HEK293T (cell line): ENCODE measurements around the gene CNTRL.

Source experiments
- ARNT ChIP-seq: fragments of 450-650 bp; IDR thresholded peaks from 2 replicates; pipeline ENCODE4 v1.6.1; 2017; ENCODE audit warnings: mild to moderate bottlenecking
- BHLHE40 ChIP-seq: fragments of 450-650 bp; IDR thresholded peaks from 2 replicates; pipeline ENCODE4 v1.6.1; 2016; ENCODE audit warnings: mild to moderate bottlenecking, moderate library complexity, borderline replicate concordance
- CTBP1 ChIP-seq: fragments of 450-650 bp; IDR thresholded peaks from 2 replicates; pipeline ENCODE4 v1.6.1; 2016; ENCODE audit warnings: borderline replicate concordance
- ELF4 ChIP-seq: fragments of 450-650 bp; IDR thresholded peaks from 2 replicates; pipeline ENCODE4 v1.6.1; 2017; ENCODE audit warnings: antibody characterized with exemption
- FOXA1 ChIP-seq: fragments of 450-650 bp; IDR thresholded peaks from 2 replicates; pipeline ENCODE4 v1.6.1; 2016; ENCODE audit warnings: mild to moderate bottlenecking
- FOXK2 ChIP-seq: fragments of 450-650 bp; IDR thresholded peaks from 2 replicates; pipeline ENCODE4 v1.6.1; 2016; ENCODE audit warnings: mild to moderate bottlenecking
- FOXM1 ChIP-seq: fragments of 450-650 bp; IDR thresholded peaks from 2 replicates; pipeline ENCODE4 v1.6.1; 2017; ENCODE audit warnings: mild to moderate bottlenecking, borderline replicate concordance
- HDGF ChIP-seq: fragments of 450-650 bp; IDR thresholded peaks from 2 replicates; pipeline ENCODE4 v1.6.1; 2017; ENCODE audit warnings: antibody characterized with exemption, borderline replicate concordance
- L3MBTL2 ChIP-seq: fragments of 450-650 bp; conservative IDR thresholded peaks from 2 replicates; pipeline ENCODE4 v1.6.1; 2016; ENCODE audit warnings: mild to moderate bottlenecking
- PKNOX1 ChIP-seq: fragments of 450-650 bp; IDR thresholded peaks from 2 replicates; pipeline ENCODE4 v1.6.1; 2016
- SP1 ChIP-seq: fragments of 450-650 bp; IDR thresholded peaks from 2 replicates; pipeline ENCODE4 v1.6.1; 2017
- SUZ12 ChIP-seq: fragments of 450-650 bp; IDR thresholded peaks from 2 replicates; pipeline ENCODE4 v1.6.1; 2016; ENCODE audit warnings: mild to moderate bottlenecking
- TARDBP ChIP-seq: fragments of 450-650 bp; IDR thresholded peaks from 2 replicates; pipeline ENCODE4 v1.6.1; 2016
- ZNF384 ChIP-seq: fragments of 450-650 bp; IDR thresholded peaks from 2 replicates; pipeline ENCODE4 v1.6.1; 2016

GRCh38 chr9:121038804-121039203 is 36.0 kb upstream of the CNTRL start:
- no peak for TF ChIP-seq CTBP1
- TF ChIP-seq FOXK2, result no peak
- TF ChIP-seq ELF4, result no peak
- TF ChIP-seq SUZ12, result no peak
- TF ChIP-seq HDGF, result no peak
- TF ChIP-seq FOXM1, result no peak
- TF ChIP-seq ARNT, result no peak
- no peak for TF ChIP-seq L3MBTL2
- no peak for TF ChIP-seq ZNF384
- TF ChIP-seq TARDBP, result no peak
- TF ChIP-seq FOXA1, result no peak
- no peak for TF ChIP-seq PKNOX1
- no peak for TF ChIP-seq BHLHE40
- TF ChIP-seq SP1, result no peak
